HepG2 (cell line): ENCODE results near the gene GPC2. TPM values are rescaled to one million over a fixed set of nuclear protein-coding genes. Genes with fewer than 3 reads are reported as not detected.

Experiments
- ARID2 ChIP-seq: sonication (generic); formaldehyde crosslinking; IDR thresholded peaks from 2 replicates; pipeline ENCODE4 v1.8.1; 2022; ENCODE audit warnings: mild to moderate bottlenecking, missing genetic modification reagents, borderline replicate concordance
- ATF5 ChIP-seq: sonication (generic); formaldehyde crosslinking; IDR thresholded peaks from 2 replicates; pipeline ENCODE4 v1.4.0; 2020; ENCODE audit warnings: mild to moderate bottlenecking, low read depth, missing genetic modification reagents
- CBX1 ChIP-seq: IDR thresholded peaks from one replicate; pipeline ENCODE4 v1.6.1; 2016; ENCODE audit warnings: antibody characterized with exemption, low read depth
- CCAR2 ChIP-seq: fragments of 200-400 bp; formaldehyde crosslinking; optimal IDR thresholded peaks from 2 replicates; pipeline ENCODE3; 2018; ENCODE audit warnings: low read depth, mild to moderate bottlenecking, low read length, moderate library complexity
- GLMP ChIP-seq: sonication (generic); formaldehyde crosslinking; IDR thresholded peaks from 2 replicates; pipeline ENCODE4 v1.9.0; 2021; ENCODE audit warnings: missing genetic modification reagents, mild to moderate bottlenecking, borderline replicate concordance
- HOXA7 ChIP-seq: sonication (generic); formaldehyde crosslinking; IDR thresholded peaks from 2 replicates; pipeline ENCODE4 v1.8.1; 2022; ENCODE audit warnings: mild to moderate bottlenecking, missing genetic modification reagents, moderate library complexity
- KDM2A ChIP-seq: sonication (generic); formaldehyde crosslinking; IDR thresholded peaks from 2 replicates; pipeline ENCODE4 v1.4.0; 2020; ENCODE audit warnings: low read depth, missing genetic modification reagents, borderline replicate concordance
- KLF6 ChIP-seq: IDR thresholded peaks from 2 replicates; pipeline ENCODE4 v1.8.0; 2016; ENCODE audit warnings: missing biosample characterization, missing genetic modification reagents
- MTF1 ChIP-seq: sonication (generic); formaldehyde crosslinking; IDR thresholded peaks from 2 replicates; pipeline ENCODE4 v1.5.0; 2020; ENCODE audit warnings: missing genetic modification reagents
- RAD51 ChIP-seq: fragments of 450-650 bp; IDR thresholded peaks from 2 replicates; pipeline ENCODE4 v1.6.1; 2016; ENCODE audit warnings: borderline replicate concordance
- SETDB1 ChIP-seq: sonication (generic); formaldehyde crosslinking; IDR thresholded peaks from 2 replicates; pipeline ENCODE4 v1.5.1; 2020; ENCODE audit warnings: missing genetic modification reagents, mild to moderate bottlenecking, borderline replicate concordance
- SNAI1 ChIP-seq: sonication (generic); formaldehyde crosslinking; IDR thresholded peaks from 2 replicates; pipeline ENCODE4 v1.5.0; 2020; ENCODE audit warnings: mild to moderate bottlenecking, missing genetic modification reagents, borderline replicate concordance
- TBP ChIP-seq: sonication (generic); formaldehyde crosslinking; IDR thresholded peaks from 2 replicates; pipeline ENCODE4 v1.5.0; 2020; ENCODE audit warnings: missing genetic modification reagents
- TSC22D2 ChIP-seq: sonication (generic); formaldehyde crosslinking; IDR thresholded peaks from 2 replicates; pipeline ENCODE4 v1.5.1; 2020; ENCODE audit warnings: missing genetic modification reagents, mild to moderate bottlenecking, borderline replicate concordance
- U2AF1 ChIP-seq: fragments of 200-400 bp; formaldehyde crosslinking; optimal IDR thresholded peaks from 2 replicates; pipeline ENCODE3; 2017; ENCODE audit warnings: mild to moderate bottlenecking, low read depth, low read length
- ZC3H4 ChIP-seq: sonication (generic); formaldehyde crosslinking; IDR thresholded peaks from 2 replicates; pipeline ENCODE4 v1.4.0; 2020; ENCODE audit warnings: missing genetic modification reagents, borderline replicate concordance
- ZNF121 ChIP-seq: sonication (generic); formaldehyde crosslinking; IDR thresholded peaks from 2 replicates; pipeline ENCODE4 v1.5.0; 2020; ENCODE audit warnings: mild to moderate bottlenecking, missing genetic modification reagents
- ZNF274 ChIP-seq: sonication (generic); formaldehyde crosslinking; IDR thresholded peaks from 2 replicates; pipeline ENCODE4 v1.5.1; 2020; ENCODE audit warnings: mild to moderate bottlenecking, missing genetic modification reagents
- ZNF280B ChIP-seq: sonication (generic); formaldehyde crosslinking; IDR thresholded peaks from 2 replicates; pipeline ENCODE4 v1.5.0; 2020; ENCODE audit warnings: missing genetic modification reagents, mild to moderate bottlenecking, borderline replicate concordance
- ZNF331 ChIP-seq: sonication (generic); formaldehyde crosslinking; IDR thresholded peaks from 2 replicates; pipeline ENCODE4 v1.4.0; 2020; ENCODE audit warnings: missing genetic modification reagents
- ZNF33B ChIP-seq: sonication (generic); formaldehyde crosslinking; IDR thresholded peaks from 2 replicates; pipeline ENCODE4 v1.5.1; 2020; ENCODE audit warnings: mild to moderate bottlenecking, missing genetic modification reagents
- ZNF703 ChIP-seq: sonication (generic); formaldehyde crosslinking; IDR thresholded peaks from 2 replicates; pipeline ENCODE4 v1.5.1; 2020; ENCODE audit warnings: missing genetic modification reagents, mild to moderate bottlenecking, moderate library complexity, borderline replicate concordance
- polyA plus RNA-seq, 8 experiments: library from polyadenylated mRNA; depleted of rRNA in 3 of 8; stranded (reverse) in 7 of 8; unstranded in 1 of 8; fragments of >200 nt; fragmentation: Illumina TruSeq in 4 of 8; extraction: Trizol in 4 of 8; gene quantifications; 2 replicates each; pipeline versions ENCODE4 v1.2.1 to v1.2.3, GENCODE V29; 2011 to 2016; ENCODE audit warnings: low read depth in 4 of 8, missing spikeins in 1 of 8, mixed read lengths in 1 of 8; ENCODE audit not compliant: insufficient read depth in 1 of 8
- total RNA-seq, 5 experiments: library from RNA; depleted of rRNA; stranded (reverse); fragments of >200 nt; fragmentation: Illumina TruSeq; extraction: Trizol; gene quantifications; 2 replicates each; pipeline ENCODE4 v1.2.3, GENCODE V29; 2016; ENCODE audit warnings: low read depth in 1 of 5
- TF ChIP-seq, protein P1 (sequence below): sonication (generic); formaldehyde crosslinking; IDR thresholded peaks from 2 replicates; pipeline ENCODE4 v1.9.0; 2022; ENCODE audit warnings: low read depth, missing genetic modification reagents

GPC2 gene
- total and polyA plus RNA-seq, 2 of the 13 experiments (the other 11 are each of a cell fraction or from before 2014, with no cell fraction given) = 0.64 to 0.78 TPM

DNA sequence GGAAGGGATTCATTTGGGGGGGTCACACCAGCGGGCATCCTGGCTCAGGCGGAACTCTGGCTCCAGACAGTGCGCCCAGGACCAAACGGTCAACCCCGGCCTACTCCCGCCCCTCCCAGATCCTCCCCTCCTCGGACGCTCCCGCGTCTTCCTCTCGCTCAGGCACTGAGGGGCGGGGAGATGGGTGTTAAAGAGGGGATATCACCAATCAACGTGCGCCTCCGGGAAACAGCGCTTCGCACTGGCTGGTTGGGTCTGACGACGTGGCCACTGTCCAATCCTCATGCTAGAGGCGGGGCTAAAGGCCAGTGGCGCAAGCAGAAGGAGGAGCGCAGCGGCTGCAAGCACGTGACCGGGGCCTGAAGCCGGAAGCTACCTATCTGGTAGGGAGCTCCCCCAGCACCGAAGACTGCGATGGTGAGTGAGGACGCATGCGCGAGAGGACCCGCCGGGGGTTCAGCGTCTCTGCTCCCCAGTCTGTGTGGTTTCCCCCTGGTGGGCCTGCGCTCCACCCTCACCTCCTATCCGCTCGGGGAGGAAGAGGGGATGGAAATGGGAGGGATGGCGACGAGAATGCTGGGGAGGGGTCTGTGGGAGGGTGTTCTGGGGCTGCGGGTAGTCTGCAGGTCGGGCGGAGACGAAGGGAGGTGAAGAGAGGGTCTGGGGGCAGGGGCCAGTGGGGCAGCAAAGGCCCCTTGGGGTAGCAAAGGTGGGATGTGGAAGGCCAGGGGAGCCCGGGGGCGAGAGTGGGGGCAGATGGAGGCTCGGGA lies 28.4 kb downstream of the GPC2 start, which contains the start of gene LAMTOR4 (continued):
- no peak for TF ChIP-seq ARID2 (CRISPR knock-in tag)
- TF ChIP-seq ZC3H4 (CRISPR knock-in tag) = 0 out of 2 replicates have a peak, but pooled peaks have one; percentile 55
- peak; percentile 33; the same call in 1 of the 2 replicates for TF ChIP-seq ZNF331
- TF ChIP-seq SETDB1 = no peak
- peak; percentile 77; the same call in 1 of the 2 replicates for TF ChIP-seq KLF6 (CRISPR knock-in tag)
- 0 out of 2 replicates have a peak, but pooled peaks have one; percentile 2 for TF ChIP-seq ZNF280B (CRISPR knock-in tag)
- TF ChIP-seq ZNF33B = 0 out of 2 replicates have a peak, but pooled peaks have one; percentile 8
- TF ChIP-seq CBX1 = no peak
- TF ChIP-seq U2AF1 = no peak
- TF ChIP-seq KDM2A = peak; percentile 25; the same call in 1 of the 2 replicates
- no peak for TF ChIP-seq MTF1 (CRISPR knock-in tag)
- TF ChIP-seq HOXA7 (CRISPR knock-in tag) = no peak
- TF ChIP-seq ZNF703 (CRISPR knock-in tag) = no peak
- TF ChIP-seq SNAI1 (CRISPR knock-in tag) = no peak
- TF ChIP-seq ATF5 (CRISPR knock-in tag) = no peak
- peak; percentile 93 for TF ChIP-seq RAD51
- TF ChIP-seq TSC22D2 (CRISPR knock-in tag) = peak; percentile 86
- TF ChIP-seq, protein P1, sequence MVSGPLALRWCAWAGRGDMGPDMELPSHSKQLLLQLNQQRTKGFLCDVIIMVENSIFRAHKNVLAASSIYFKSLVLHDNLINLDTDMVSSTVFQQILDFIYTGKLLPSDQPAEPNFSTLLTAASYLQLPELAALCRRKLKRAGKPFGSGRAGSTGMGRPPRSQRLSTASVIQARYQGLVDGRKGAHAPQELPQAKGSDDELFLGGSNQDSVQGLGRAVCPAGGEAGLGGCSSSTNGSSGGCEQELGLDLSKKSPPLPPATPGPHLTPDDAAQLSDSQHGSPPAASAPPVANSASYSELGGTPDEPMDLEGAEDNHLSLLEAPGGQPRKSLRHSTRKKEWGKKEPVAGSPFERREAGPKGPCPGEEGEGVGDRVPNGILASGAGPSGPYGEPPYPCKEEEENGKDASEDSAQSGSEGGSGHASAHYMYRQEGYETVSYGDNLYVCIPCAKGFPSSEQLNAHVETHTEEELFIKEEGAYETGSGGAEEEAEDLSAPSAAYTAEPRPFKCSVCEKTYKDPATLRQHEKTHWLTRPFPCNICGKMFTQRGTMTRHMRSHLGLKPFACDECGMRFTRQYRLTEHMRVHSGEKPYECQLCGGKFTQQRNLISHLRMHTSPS (CRISPR knock-in tag) = no peak
- peak; percentile 69; the same call in 1 of the 2 replicates for TF ChIP-seq ZNF274 (CRISPR knock-in tag)
- TF ChIP-seq CCAR2 = no peak
- TF ChIP-seq GLMP (CRISPR knock-in tag) = no peak
- TF ChIP-seq TBP = no peak
- no peak for TF ChIP-seq ZNF121 (CRISPR knock-in tag)
